ENCODE results near the gene SLC6A20. TPM values are rescaled to one million over a fixed set of nuclear protein-coding genes. Genes with fewer than 3 reads are reported as not detected.

The SLC6A20 gene
- total RNA-seq, 2 experiments from 2014 or later, result not detected

DNA sequence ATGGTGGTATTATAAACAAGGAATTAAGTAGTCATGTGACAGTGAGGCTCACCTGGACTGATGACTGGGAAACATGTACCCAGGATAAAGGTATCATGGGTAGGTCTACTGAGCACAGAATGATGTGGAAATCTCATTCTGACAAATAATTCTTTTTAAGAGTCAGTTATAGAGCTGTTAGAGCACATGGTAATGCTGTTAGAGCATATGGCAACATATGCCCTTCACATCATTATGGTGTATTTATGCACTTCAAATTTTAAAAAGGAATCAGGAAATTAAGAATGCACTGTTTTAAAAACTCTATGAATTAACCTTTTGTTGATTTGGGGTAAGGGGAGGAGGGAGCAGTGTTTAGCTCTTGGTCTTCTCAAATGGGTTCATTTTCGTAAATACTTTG lies 1.7 kb downstream of the SLC6A20 start:
- Mint-ChIP-seq H3K27me3 (peaks cover 74% of the 10 kb centered on the region), H3K4me1 (peaks cover 6% of the 10 kb centered on the region), H3K9me3 (peaks cover 6% of the 10 kb centered on the region), H3K36me3 (no peaks in the 10 kb centered on the region), H3K4me3 (no peak overlapping the region), H3K27ac (no peak overlapping the region)
- DNase-seq (no peak), ATAC-seq (ENCODE audit: low read depth) (no peak)
- POLR2A ChIA-PET, result no interaction called here

- peaks cover 6% of the 10 kb centered on the region for H3K4me1 Mint-ChIP-seq
- H3K9me3 Mint-ChIP-seq, result peaks cover 6% of the 10 kb centered on the region
- ATAC-seq (ENCODE audit: low read depth), result no peak
- POLR2A ChIA-PET, result interaction anchor here (0.6 kb wide), 1 partner anchor 395 kb away, joined by 3 read pairs; no protein-coding TSS in a partner anchor
- no peaks in the 10 kb centered on the region for H3K36me3 Mint-ChIP-seq
- H3K27ac Mint-ChIP-seq, result no peak overlapping the region
- no peak overlapping the region for H3K4me3 Mint-ChIP-seq
- peaks cover 71% of the 10 kb centered on the region for H3K27me3 Mint-ChIP-seq
- no peak for DNase-seq
Measured at GRCh38 chr3:45794177-45794560, 2.2 kb downstream of the SLC6A20 start.

- Mint-ChIP-seq H3K9me3 (peaks cover 6% of the 10 kb centered on the region), H3K4me3 (no peak overlapping the region), H3K27ac (no peak overlapping the region), H3K27me3 (peaks cover 71% of the 10 kb centered on the region), H3K4me1 (peaks cover 6% of the 10 kb centered on the region), H3K36me3 (no peaks in the 10 kb centered on the region)
- DNase-seq, result no peak
- no peak for ATAC-seq (ENCODE audit: low read depth)
- POLR2A ChIA-PET, result interaction anchor here (0.6 kb wide), 1 partner anchor 394 kb away, joined by 3 read pairs; no protein-coding TSS in a partner anchor
Measured at GRCh38 chr3:45793482-45794176, 2.7 kb downstream of the SLC6A20 start.

DNA sequence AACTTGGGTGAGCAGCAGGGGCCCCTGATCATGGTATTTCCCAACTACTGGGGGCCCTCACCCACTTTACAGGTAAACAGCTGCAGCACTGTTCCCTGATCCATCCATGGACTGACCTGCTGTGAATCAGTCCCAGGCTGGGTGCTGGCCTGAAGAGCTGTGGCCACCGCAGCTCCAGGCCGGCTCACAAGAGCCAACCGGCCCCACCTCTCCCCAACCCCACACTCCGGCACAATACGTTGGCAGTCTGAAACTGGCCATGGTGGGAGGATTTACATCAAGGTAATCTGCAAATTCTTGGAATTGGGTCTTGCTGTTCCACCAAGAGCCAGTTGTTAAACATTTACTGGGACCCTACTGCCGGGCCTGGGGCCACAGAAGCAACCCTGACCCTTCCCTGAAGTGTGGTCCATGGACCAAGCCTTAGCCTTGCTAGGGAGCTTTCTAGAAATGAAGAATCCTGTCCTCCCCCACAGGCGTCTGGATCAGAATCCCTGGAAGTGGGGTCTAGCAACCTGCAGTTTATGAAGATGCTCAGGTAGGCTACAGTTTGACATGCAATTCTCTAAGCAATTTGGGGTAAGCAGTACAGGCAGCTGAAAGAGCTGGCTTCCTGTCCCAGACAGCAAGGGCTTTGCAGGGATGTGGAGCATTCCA lies 3.7 kb downstream of the SLC6A20 start:
- Mint-ChIP-seq H3K27me3 (peaks cover 61% of the 10 kb centered on the region), H3K4me3 (no peak overlapping the region), H3K9me3 (peaks cover 6% of the 10 kb centered on the region), H3K27ac (no peak overlapping the region), H3K4me1 (peaks cover 6% of the 10 kb centered on the region), H3K36me3 (no peaks in the 10 kb centered on the region)
- POLR2A ChIA-PET, result no interaction called here
- no peak for ATAC-seq (ENCODE audit: low read depth)
- no peak for DNase-seq

- H3K27me3 Mint-ChIP-seq, result peaks cover 60% of the 10 kb centered on the region
- ATAC-seq (ENCODE audit: low read depth) (no peak), DNase-seq (no peak)
- H3K36me3 Mint-ChIP-seq, result no peaks in the 10 kb centered on the region
- POLR2A ChIA-PET, result no interaction called here
- no peak overlapping the region for H3K4me3 Mint-ChIP-seq
- H3K9me3 Mint-ChIP-seq, result peaks cover 6% of the 10 kb centered on the region
- no peak overlapping the region for H3K27ac Mint-ChIP-seq
- peaks cover 6% of the 10 kb centered on the region for H3K4me1 Mint-ChIP-seq
Measured at GRCh38 chr3:45792036-45792435, 4.3 kb downstream of the SLC6A20 start.

DNA sequence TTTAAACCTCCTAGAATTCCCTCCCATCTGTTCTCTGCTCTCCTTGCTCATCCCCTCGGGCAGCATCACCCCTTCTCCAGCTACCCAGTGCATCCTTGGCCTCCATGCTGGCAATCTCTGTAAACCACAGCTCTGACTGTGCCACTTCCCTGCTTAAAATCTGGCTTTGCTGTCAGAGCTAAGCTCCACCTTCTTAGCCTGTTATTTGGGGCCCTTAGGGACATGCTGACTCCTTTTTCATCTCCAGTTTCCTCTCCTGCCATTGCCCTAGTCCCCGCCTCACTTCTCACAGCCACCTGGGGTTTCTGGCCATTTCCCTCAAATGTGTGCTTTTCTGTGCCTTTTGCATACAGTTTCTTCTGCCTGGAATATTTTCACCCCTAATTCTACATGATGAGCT lies 5.7 kb downstream of the SLC6A20 start:
- DNase-seq, result no peak
- peaks cover 2% of the 10 kb centered on the region for H3K4me1 Mint-ChIP-seq
- H3K27ac Mint-ChIP-seq, result no peak overlapping the region
- no peak for ATAC-seq (ENCODE audit: low read depth)
- H3K9me3 Mint-ChIP-seq, result peaks cover 6% of the 10 kb centered on the region
- POLR2A ChIA-PET, result no interaction called here
- no peak overlapping the region for H3K4me3 Mint-ChIP-seq
- peaks cover 50% of the 10 kb centered on the region for H3K27me3 Mint-ChIP-seq
- no peaks in the 10 kb centered on the region for H3K36me3 Mint-ChIP-seq

DNA sequence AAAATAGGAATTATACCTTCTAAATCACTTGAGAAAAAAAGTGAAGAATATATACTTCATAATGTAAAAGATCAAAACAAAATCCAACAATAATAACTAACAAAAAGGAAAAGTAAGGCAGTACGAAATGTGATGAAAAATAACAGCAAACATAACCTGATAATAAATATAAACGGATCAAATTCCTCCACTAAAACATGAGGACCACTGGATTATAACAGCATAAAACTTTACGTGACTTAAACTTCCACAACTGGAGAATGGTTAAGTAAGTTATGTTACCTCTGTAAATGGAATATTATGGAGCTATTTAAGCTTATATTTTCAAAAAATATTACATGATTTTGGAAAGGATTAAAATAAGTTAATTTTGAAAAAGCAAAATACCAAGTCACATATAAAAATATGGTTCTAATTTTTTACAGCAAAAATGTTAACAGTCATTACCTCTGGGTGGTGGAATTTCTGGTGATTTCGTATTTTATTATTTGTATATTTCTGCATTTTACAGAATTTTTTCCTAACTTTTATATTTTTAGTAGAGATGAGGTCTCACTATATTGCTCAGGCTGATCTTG lies 7.0 kb downstream of the SLC6A20 start:
- Mint-ChIP-seq H3K4me1 (no peaks in the 10 kb centered on the region), H3K27ac (no peak overlapping the region), H3K9me3 (peaks cover 6% of the 10 kb centered on the region), H3K27me3 (peaks cover 44% of the 10 kb centered on the region), H3K36me3 (no peaks in the 10 kb centered on the region), H3K4me3 (no peak overlapping the region)
- ATAC-seq (ENCODE audit: low read depth) (no peak), DNase-seq (no peak)
- POLR2A ChIA-PET, result no interaction called here

- Mint-ChIP-seq H3K36me3 (no peaks in the 10 kb centered on the region), H3K9me3 (peaks cover 6% of the 10 kb centered on the region), H3K27me3 (peaks cover 32% of the 10 kb centered on the region), H3K4me3 (no peak overlapping the region), H3K4me1 (no peaks in the 10 kb centered on the region), H3K27ac (no peak overlapping the region)
- POLR2A ChIA-PET, result no interaction called here
- no peak for DNase-seq
- no peak for ATAC-seq (ENCODE audit: low read depth)
Measured at GRCh38 chr3:45787551-45787950, 8.8 kb downstream of the SLC6A20 start.

DNA sequence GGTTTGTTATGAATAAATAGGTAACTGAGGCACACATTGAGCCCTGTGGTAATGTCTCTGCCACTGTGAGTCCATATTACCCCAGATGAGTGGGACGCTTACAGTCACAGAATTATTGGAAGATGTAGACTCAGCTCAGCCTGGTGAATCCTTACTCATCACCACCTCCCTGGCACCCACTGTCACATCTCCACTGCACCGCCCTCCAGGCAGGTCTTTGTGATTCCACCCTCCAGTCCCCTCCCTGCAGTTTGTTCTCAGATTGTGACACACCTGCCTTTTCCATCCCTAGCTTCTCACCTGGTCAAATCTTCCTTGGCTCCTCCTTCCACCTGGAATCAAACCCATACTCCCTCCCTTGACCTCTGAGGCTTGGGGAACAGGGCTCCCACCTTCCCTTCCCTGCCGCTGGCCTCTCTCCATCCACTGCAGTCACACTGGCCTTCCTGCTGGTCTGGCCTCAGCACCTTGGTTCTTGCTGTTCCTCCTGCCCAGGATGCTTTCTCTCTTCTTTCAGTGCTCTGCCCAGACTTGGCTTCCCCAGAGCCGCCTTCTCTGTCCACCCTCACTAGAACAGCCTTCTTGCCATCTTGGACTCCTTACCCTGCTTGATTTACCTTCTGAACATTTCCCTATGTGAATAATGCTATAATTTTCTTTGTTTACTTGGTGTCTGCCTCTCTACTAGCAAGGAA lies 9.4 kb downstream of the SLC6A20 start:
- POLR2A ChIA-PET, result no interaction called here
- DNase-seq, result no peak
- H3K27ac Mint-ChIP-seq, result no peak overlapping the region
- no peaks in the 10 kb centered on the region for H3K36me3 Mint-ChIP-seq
- H3K4me1 Mint-ChIP-seq, result no peaks in the 10 kb centered on the region
- H3K9me3 Mint-ChIP-seq, result peaks cover 6% of the 10 kb centered on the region
- ATAC-seq (ENCODE audit: low read depth), result no peak
- peaks cover 32% of the 10 kb centered on the region for H3K27me3 Mint-ChIP-seq
- no peak overlapping the region for H3K4me3 Mint-ChIP-seq

DNA sequence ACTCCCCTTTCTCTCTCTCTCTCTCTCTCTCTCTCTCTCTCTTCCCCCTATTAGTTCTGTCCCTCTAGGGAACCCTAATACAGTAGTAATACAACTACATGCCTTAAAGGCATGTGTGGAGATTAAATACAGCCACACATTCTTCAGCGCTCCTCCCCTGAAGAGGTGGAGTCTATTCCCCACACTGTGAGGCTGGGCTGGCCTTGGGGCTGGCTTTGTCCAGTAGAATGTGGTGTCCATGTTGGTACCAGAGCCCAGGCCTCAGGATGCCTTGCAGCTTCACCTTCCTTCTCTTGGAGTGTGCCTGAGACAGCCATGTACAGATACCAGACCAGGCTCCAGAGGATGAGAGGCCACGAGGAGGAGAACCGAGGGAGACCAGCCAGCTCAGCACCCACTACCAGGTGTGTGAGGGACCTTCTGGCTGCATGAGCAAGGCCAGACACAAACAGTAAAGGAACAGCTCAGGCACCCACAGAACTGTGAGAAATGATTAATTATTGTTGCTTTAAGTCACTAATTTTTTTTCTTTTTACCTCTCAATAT lies 10.7 kb downstream of the SLC6A20 start:
- ATAC-seq (ENCODE audit: low read depth) (no peak), DNase-seq (no peak)
- Mint-ChIP-seq H3K27ac (no peak overlapping the region), H3K4me1 (no peaks in the 10 kb centered on the region), H3K27me3 (peaks cover 27% of the 10 kb centered on the region), H3K9me3 (peaks cover 4% of the 10 kb centered on the region), H3K4me3 (no peak overlapping the region), H3K36me3 (no peaks in the 10 kb centered on the region)
- POLR2A ChIA-PET, result no interaction called here

DNA sequence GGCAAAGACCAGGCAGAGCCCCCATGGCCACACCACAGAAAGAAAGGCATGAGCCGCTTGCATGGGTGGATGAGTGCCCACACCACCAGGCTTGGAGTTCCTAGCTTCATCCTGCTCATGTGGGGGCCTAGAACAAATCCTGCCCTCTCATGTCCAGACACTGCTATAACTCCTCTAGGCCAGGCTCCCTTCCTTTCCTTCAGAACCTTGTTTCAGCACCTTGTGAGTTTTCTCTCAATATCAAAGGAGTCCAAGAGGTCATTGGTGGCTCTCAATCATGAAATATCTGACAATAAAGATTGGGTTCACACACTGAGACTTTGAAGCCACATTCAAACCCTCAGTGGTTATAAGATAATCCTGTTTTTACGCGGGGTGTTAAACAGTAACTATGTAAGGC lies 12.7 kb downstream of the SLC6A20 start:
- Mint-ChIP-seq H3K36me3 (no peaks in the 10 kb centered on the region), H3K4me3 (no peak overlapping the region), H3K27ac (no peak overlapping the region), H3K27me3 (peaks cover 15% of the 10 kb centered on the region), H3K4me1 (no peaks in the 10 kb centered on the region), H3K9me3 (no peaks in the 10 kb centered on the region)
- DNase-seq (no peak), ATAC-seq (ENCODE audit: low read depth) (no peak)
- POLR2A ChIA-PET, result no interaction called here

GRCh38 chr3:45782381-45782780 lies 14.0 kb downstream of the SLC6A20 start:
- no peak for ATAC-seq (ENCODE audit: low read depth)
- DNase-seq, result no peak
- H3K27me3 Mint-ChIP-seq, result peaks cover 17% of the 10 kb centered on the region
- no peak overlapping the region for H3K27ac Mint-ChIP-seq
- no peaks in the 10 kb centered on the region for H3K36me3 Mint-ChIP-seq
- no peaks in the 10 kb centered on the region for H3K9me3 Mint-ChIP-seq
- POLR2A ChIA-PET, result no interaction called here
- no peaks in the 10 kb centered on the region for H3K4me1 Mint-ChIP-seq
- H3K4me3 Mint-ChIP-seq, result no peak overlapping the region

- Mint-ChIP-seq H3K4me3 (no peak overlapping the region), H3K9me3 (no peaks in the 10 kb centered on the region), H3K27me3 (peaks cover 13% of the 10 kb centered on the region), H3K36me3 (no peaks in the 10 kb centered on the region), H3K4me1 (peaks cover 1% of the 10 kb centered on the region), H3K27ac (no peak overlapping the region)
- ATAC-seq (ENCODE audit: low read depth), result no peak
- POLR2A ChIA-PET, result no interaction called here
- DNase-seq, result no peak
Measured at GRCh38 chr3:45781841-45782240, 14.5 kb downstream of the SLC6A20 start.

Data from activated naive CD8-positive, alpha-beta T cell treated with anti-CD3 and anti-CD28 coated beads, Interleukin-2, amount 10 ng/mL, durations not matched to agents 7 days and 5 days (primary cell).